GM19351 (cell line): Measurements from ENCODE around the gene PGBD5.

ENCODE experiments used
- ATAC-seq: cut with Tn5 transposase; IDR thresholded peaks from one replicate; pipeline ENCODE4 v1.9.1; 2021; ENCODE audit warnings: mild to moderate bottlenecking, moderate library complexity; ENCODE audit not compliant: unreplicated experiment

The PGBD5 gene

GRCh38 chr1:230379462-230379861 is 46.7 kb downstream of the PGBD5 start:
- no peak for ATAC-seq

GRCh38 chr1:230377851-230378250 is 48.3 kb downstream of the PGBD5 start:
- no peak for ATAC-seq

- ATAC-seq = no peak
Measured at GRCh38 chr1:230377324-230377723, 48.8 kb downstream of the PGBD5 start.

GRCh38 chr1:230376296-230376695 is 49.8 kb downstream of the PGBD5 start:
- no peak for ATAC-seq

- no peak for ATAC-seq
Measured at GRCh38 chr1:230375780-230376179, 50.4 kb downstream of the PGBD5 start.

- ATAC-seq = no peak
Measured at GRCh38 chr1:230375147-230375546, 51.0 kb downstream of the PGBD5 start.

- no peak for ATAC-seq
Measured at GRCh38 chr1:230371923-230372703, 54.0 kb downstream of the PGBD5 start.

GRCh38 chr1:230370109-230370508 is 56.0 kb downstream of the PGBD5 start:
- ATAC-seq = no peak

GRCh38 chr1:230368871-230369270 is 57.3 kb downstream of the PGBD5 start:
- ATAC-seq = no peak

GRCh38 chr1:230368363-230368762 is 57.8 kb downstream of the PGBD5 start:
- ATAC-seq = no peak

GRCh38 chr1:230366504-230366915 is 59.6 kb downstream of the PGBD5 start:
- ATAC-seq = no peak

GRCh38 chr1:230365723-230366307 is 60.3 kb downstream of the PGBD5 start:
- ATAC-seq = no peak

GRCh38 chr1:230362949-230363348 is 63.2 kb downstream of the PGBD5 start:
- no peak for ATAC-seq

- ATAC-seq = no peak
Measured at GRCh38 chr1:230361941-230362340, 64.2 kb downstream of the PGBD5 start.

- ATAC-seq = no peak
Measured at GRCh38 chr1:230359992-230360668, 66.0 kb downstream of the PGBD5 start.

GRCh38 chr1:230356869-230357794 is 69.0 kb downstream of the PGBD5 start:
- no peak for ATAC-seq

GRCh38 chr1:230356190-230356589 is 69.9 kb downstream of the PGBD5 start:
- ATAC-seq = no peak

- no peak for ATAC-seq
Measured at GRCh38 chr1:230355594-230355993, 70.5 kb downstream of the PGBD5 start.

GRCh38 chr1:230355128-230355527 is 71.0 kb downstream of the PGBD5 start:
- no peak for ATAC-seq

GRCh38 chr1:230354005-230354404 is 72.1 kb downstream of the PGBD5 start:
- no peak for ATAC-seq

- no peak for ATAC-seq
Measured at GRCh38 chr1:230352537-230352936, 73.6 kb downstream of the PGBD5 start.
